Bronchial epithelial cell (primary cell): ENCODE results near the gene SHISA5. TPM values are rescaled to one million over a fixed set of nuclear protein-coding genes. Genes with fewer than 3 reads are reported as not detected.

Experiments
- DNase-seq: peaks from one replicate; pipeline ENCODE4 v3.0.0-alpha.2; 2010; ENCODE audit warnings: low read depth
- FAIRE-seq: peaks from 2 replicates; lab custom pipeline; 2011; peaks lifted over from hg19 to GRCh38; lab: Jason Lieb, UNC
- H3K27me3 ChIP-seq: 2 replicates; pipeline ENCODE4 v1.5.1; 2011; ENCODE audit warnings: low read length; ENCODE audit not compliant: control insufficient read depth, insufficient read depth
- H3K36me3 ChIP-seq: 2 replicates; pipeline ENCODE4 v1.5.1; 2011; ENCODE audit warnings: low read length; ENCODE audit not compliant: control insufficient read depth, insufficient read depth
- H3K4me3 ChIP-seq: 2 replicates; pipeline ENCODE4 v1.5.1; 2011; ENCODE audit warnings: mild to moderate bottlenecking, low read depth, low read length, control low read depth
- total RNA-seq: library from RNA; depleted of rRNA; stranded (reverse); fragments of >200 nt; gene quantifications from 2 replicates; pipeline ENCODE4 v1.2.1, GENCODE V29; 2014
- TF ChIP-seq, protein P1 (sequence below): IDR thresholded peaks from 2 replicates; pipeline ENCODE4 v1.5.1; 2011; ENCODE audit warnings: mild to moderate bottlenecking, moderate library complexity, low read length, control low read depth, inconsistent platforms; ENCODE audit not compliant: insufficient read depth, severe bottlenecking

SHISA5 gene
- total RNA-seq, 1 donor from 2014 or later: 87.1 TPM

DNA sequence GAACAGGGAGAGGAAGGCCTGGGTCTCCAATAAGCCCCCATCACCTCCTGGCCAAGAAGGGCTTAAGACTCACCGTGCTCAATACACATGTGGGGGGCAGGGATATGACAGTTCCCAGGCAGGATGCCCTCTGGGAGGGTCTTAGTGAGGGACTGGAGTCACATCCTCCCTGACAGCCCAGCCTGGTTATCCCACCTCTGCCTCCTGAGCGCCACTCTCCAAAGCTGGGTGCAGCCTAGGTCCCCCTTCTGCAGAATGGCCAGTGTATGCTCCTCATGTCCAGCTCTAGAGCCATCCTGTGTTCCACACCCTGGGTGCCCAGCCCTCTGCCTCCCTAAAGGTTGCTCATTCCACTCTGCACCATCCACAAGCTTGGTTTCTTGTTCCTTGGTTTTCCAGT is 1.2 kb upstream of the SHISA5 start:
- no peak for DNase-seq
- TF ChIP-seq, protein P1, sequence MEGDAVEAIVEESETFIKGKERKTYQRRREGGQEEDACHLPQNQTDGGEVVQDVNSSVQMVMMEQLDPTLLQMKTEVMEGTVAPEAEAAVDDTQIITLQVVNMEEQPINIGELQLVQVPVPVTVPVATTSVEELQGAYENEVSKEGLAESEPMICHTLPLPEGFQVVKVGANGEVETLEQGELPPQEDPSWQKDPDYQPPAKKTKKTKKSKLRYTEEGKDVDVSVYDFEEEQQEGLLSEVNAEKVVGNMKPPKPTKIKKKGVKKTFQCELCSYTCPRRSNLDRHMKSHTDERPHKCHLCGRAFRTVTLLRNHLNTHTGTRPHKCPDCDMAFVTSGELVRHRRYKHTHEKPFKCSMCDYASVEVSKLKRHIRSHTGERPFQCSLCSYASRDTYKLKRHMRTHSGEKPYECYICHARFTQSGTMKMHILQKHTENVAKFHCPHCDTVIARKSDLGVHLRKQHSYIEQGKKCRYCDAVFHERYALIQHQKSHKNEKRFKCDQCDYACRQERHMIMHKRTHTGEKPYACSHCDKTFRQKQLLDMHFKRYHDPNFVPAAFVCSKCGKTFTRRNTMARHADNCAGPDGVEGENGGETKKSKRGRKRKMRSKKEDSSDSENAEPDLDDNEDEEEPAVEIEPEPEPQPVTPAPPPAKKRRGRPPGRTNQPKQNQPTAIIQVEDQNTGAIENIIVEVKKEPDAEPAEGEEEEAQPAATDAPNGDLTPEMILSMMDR: no peak
- Histone ChIP-seq H3K36me3 (no peaks in the 10 kb centered on the region), H3K4me3 (no peak overlapping the region), H3K27me3 (no peaks in the 10 kb centered on the region)
- FAIRE-seq: no peak

DNA sequence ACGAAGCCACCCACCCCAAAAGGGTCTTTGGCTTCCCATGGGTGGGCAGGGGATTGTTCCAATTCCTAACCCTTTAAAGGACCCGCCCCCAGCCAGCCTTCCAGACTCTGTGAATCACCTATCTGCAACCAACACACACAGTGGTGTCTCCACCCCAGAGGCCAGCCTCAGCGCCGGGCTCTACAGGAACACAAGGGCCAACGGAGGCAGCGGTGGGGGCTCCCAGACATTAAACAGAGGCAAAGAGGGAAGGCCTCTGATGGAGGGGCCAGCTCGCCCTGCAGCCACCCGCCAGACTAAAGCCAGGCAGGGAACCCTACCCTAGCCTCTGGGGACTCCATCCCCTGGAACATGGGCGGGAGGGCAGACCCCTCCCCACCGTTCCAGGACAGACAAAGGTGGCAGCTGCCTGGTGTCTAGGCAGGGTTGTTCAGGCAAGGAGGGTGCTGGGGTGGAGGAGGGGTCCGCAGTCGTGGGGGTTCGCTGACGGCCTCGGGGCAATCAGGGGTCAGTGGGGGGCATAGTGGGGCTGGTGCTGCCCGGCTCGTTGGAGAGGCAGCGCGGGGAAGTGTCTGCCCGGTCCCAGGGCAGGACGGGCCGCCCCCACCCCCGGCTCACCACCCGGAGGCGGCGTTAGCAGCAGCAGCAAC is 448 bp downstream of the SHISA5 start:
- FAIRE-seq: no peak
- H3K36me3 ChIP-seq: no peaks in the 10 kb centered on the region
- peak overlapping the region; percentile 62 for H3K4me3 ChIP-seq
- TF ChIP-seq, protein P1: no peak
- DNase-seq: peak; percentile 50
- no peaks in the 10 kb centered on the region for H3K27me3 ChIP-seq

DNA sequence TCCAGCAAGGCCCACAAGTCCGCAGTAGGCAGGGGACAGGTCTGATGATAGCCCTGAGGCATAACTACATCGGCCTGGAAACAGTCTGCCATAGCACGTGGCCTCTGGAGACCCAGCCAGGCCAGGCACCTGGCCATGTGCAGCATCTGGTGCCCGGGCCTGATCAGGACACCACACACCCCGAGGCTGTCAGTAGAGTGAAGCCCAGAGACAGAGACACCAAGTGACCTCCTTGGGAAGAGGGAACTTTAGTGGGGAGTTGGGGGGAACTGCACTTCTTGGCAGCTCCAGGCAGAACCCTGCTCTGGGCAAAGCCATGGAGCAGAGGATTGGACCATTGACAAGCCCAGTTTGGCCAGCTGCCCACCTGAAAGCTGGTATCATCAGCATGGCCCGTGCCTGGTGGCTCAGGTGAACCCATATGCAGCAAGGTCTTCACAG is 1.2 kb downstream of the SHISA5 start:
- FAIRE-seq (no peak), DNase-seq (no peak)
- H3K36me3 ChIP-seq: no peaks in the 10 kb centered on the region
- no peak overlapping the region for H3K4me3 ChIP-seq
- H3K27me3 ChIP-seq: no peaks in the 10 kb centered on the region
- TF ChIP-seq, protein P1: no peak

DNA sequence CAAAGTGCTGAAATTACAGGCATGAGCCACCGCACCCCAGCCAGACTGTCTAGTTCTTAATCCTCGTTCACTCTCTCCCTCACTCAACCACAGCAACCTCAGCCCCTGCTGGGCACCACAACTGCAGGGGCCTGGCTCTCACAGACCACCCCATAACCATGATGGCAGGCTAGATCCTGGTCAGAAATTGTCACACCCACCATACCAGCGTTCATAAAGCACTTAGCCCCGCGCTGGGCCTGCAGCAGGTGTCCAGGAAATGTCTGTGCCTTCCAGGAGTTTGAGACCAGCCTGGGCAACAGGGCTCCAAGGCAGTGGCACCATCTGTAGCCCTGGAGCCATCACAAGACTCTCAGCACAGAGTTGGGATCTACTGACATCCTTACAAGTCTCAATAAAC is 1.9 kb downstream of the SHISA5 start:
- H3K36me3 ChIP-seq: no peaks in the 10 kb centered on the region
- H3K4me3 ChIP-seq: no peak overlapping the region
- no peaks in the 10 kb centered on the region for H3K27me3 ChIP-seq
- DNase-seq: no peak
- TF ChIP-seq, protein P1: no peak
- FAIRE-seq: no peak

DNA sequence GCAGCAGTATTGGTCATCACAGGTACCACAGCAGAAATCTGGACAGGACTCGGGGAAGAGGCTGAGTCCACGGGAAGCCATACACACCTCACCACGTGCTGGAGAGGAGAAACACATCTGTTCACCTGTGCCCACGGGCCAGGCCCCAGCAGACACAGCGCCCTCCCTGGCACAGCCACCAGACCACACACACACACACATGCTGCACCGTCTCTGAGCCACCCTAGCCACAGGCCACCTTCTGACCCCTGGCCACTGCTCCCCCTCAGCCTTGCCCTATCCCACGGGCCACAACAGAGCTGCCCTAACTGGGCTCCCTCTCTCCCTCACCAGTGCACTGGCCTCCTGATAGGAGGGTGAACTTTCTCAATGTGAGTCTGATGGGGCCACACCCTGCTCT is 2.8 kb downstream of the SHISA5 start:
- Histone ChIP-seq H3K27me3 (no peaks in the 10 kb centered on the region), H3K4me3 (no peak overlapping the region), H3K36me3 (no peaks in the 10 kb centered on the region)
- FAIRE-seq (peak; percentile 36), DNase-seq (no peak)
- TF ChIP-seq, protein P1: no peak

DNA sequence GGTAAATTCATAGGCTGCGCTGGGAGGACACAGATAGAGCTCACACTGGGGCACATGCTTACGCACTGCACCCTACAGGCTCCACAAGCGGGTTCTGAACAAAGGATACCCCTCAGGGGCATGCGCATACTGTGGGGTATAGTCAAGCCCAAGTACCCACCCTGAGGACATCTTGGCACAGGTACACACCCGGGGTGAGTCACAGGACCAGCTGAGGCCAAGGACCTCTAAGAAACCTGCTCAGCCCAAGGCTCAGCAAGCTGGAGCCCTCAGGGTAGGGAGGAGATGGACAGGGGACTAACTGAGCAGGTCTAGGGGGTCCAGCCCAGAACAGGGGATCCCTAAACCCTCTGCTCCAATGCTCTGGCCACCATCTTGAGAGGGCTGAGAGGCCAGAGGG is 3.3 kb downstream of the SHISA5 start:
- DNase-seq: peak; percentile 40
- TF ChIP-seq, protein P1: no peak

More for the DNA sequence above, 3.3 kb downstream of the SHISA5 start:
- FAIRE-seq: no peak
- H3K4me3 ChIP-seq: no peak overlapping the region
- no peaks in the 10 kb centered on the region for H3K36me3 ChIP-seq
- H3K27me3 ChIP-seq: no peaks in the 10 kb centered on the region
